K562 (cell line): ENCODE results near the gene MAP3K14. TPM values are rescaled to one million over a fixed set of nuclear protein-coding genes. Genes with fewer than 3 reads are reported as not detected.
A peak's percentile ranks its signal among the peaks of the same experiment; 100 is the strongest.

Source experiments
- ARID1B ChIP-seq: fragments of 450-650 bp; IDR thresholded peaks from 2 replicates; pipeline ENCODE4 v1.6.1; 2016; ENCODE audit warnings: antibody characterized with exemption, mild to moderate bottlenecking, inconsistent platforms
- CBFA2T3 ChIP-seq: fragments of 450-650 bp; IDR thresholded peaks from 2 replicates; pipeline ENCODE4 v1.6.1; 2017
- HMBOX1 ChIP-seq: sonication (generic); IDR thresholded peaks from 2 replicates; pipeline ENCODE4 v1.6.1; 2016
- KDM4B ChIP-seq, 2 experiments: fragments of 450-650 bp in 1 of 2; sonication (generic) in 1 of 2; IDR thresholded peaks; 2 replicates each; pipeline ENCODE4 v1.6.1; 2016 to 2017; ENCODE audit warnings: borderline replicate concordance in 2 of 2, antibody characterized with exemption in 1 of 2, low read depth in 1 of 2, mild to moderate bottlenecking in 1 of 2
- MTA1 ChIP-seq: fragments of 450-650 bp; IDR thresholded peaks from 2 replicates; pipeline ENCODE4 v1.6.1; 2017; ENCODE audit warnings: borderline replicate concordance
- NCOA1 ChIP-seq: fragments of 450-650 bp; IDR thresholded peaks from 2 replicates; pipeline ENCODE4 v1.6.1; 2016; ENCODE audit warnings: low read depth
- PTBP1 ChIP-seq: fragments of 200-400 bp; formaldehyde crosslinking; IDR thresholded peaks from 2 replicates; pipeline ENCODE4 v1.6.1; 2017; ENCODE audit warnings: low read depth, low read length
- RAD21 ChIP-seq, 2 experiments: fragments of 250-450 bp in 1 of 2; fragments of 450-650 bp in 1 of 2; sonication (Bioruptor Pico) in 1 of 2; formaldehyde crosslinking in 1 of 2; IDR thresholded peaks in 1 of 2; conservative IDR thresholded peaks in 1 of 2; 2 replicates each; pipeline versions ENCODE4 v1.4.0 to v1.8.0; 2020 to 2022; ENCODE audit warnings: mild to moderate bottlenecking in 2 of 2, moderate library complexity in 1 of 2
- REST ChIP-seq, 2 experiments: fragments of 450-650 bp; formaldehyde crosslinking in 1 of 2; IDR thresholded peaks; 2 replicates each; pipeline versions ENCODE4 v1.4.0 to v1.6.1; 2014 to 2020; ENCODE audit warnings: mild to moderate bottlenecking in 2 of 2, borderline replicate concordance in 1 of 2, low read depth in 1 of 2
- RNF2 ChIP-seq: sonication (generic); IDR thresholded peaks from 2 replicates; pipeline ENCODE4 v1.6.1; 2016
- SMAD4 ChIP-seq: fragments of 250-450 bp; sonication (Bioruptor Pico); conservative IDR thresholded peaks from 2 replicates; pipeline ENCODE4 v1.8.0; 2021; ENCODE audit warnings: inconsistent platforms, mild to moderate bottlenecking, moderate library complexity
- STAG1 ChIP-seq: sonication (generic); formaldehyde crosslinking; IDR thresholded peaks from 2 replicates; pipeline ENCODE4 v1.5.0; 2020; ENCODE audit warnings: missing genetic modification reagents, borderline replicate concordance
- TCF7 ChIP-seq: sonication (generic); IDR thresholded peaks from 2 replicates; pipeline ENCODE4 v1.6.1; 2016; ENCODE audit warnings: antibody characterized with exemption, borderline replicate concordance
- ZBTB33 ChIP-seq: sonication (generic); formaldehyde crosslinking; IDR thresholded peaks from 2 replicates; pipeline ENCODE4 v1.8.1; 2023; ENCODE audit warnings: mild to moderate bottlenecking, missing genetic modification reagents
- ZNF24 ChIP-seq: fragments of 450-650 bp; IDR thresholded peaks from 2 replicates; pipeline ENCODE4 v1.6.1; 2016
- polyA plus RNA-seq, 8 experiments: library from polyadenylated mRNA; depleted of rRNA in 4 of 8; stranded (reverse) in 5 of 8; unstranded in 3 of 8; fragments of >200 nt; fragmentation: Nextera tagmentation in 2 of 8; fragmentation: Illumina TruSeq in 1 of 8; extraction: Ambion mirVana in 2 of 8; extraction: Trizol in 1 of 8; gene quantifications; 2 replicates each; pipeline versions ENCODE4 v1.2.1 to v1.2.3, GENCODE V29; 2011 to 2014; ENCODE audit warnings: inconsistent platforms in 1 of 8, missing spikeins in 1 of 8
- total RNA-seq, 7 experiments: library from RNA; depleted of rRNA in 6 of 7; stranded (reverse); fragments of >200 nt in 6 of 7; fragmentation: Illumina TruSeq in 2 of 7; extraction: Trizol in 2 of 7; gene quantifications; 2 replicates each; pipeline versions ENCODE4 v1.2.1 to v1.2.3, GENCODE V29; 2011 to 2021; ENCODE audit warnings: low replicate concordance in 1 of 7

The MAP3K14 gene
- total and polyA plus RNA-seq, 9 of the 15 experiments (the other 6 are each of a cell fraction or from before 2014, with no cell fraction given) = 0.45 to 8.7 (median 3.2) TPM

- TF ChIP-seq REST (IDR thresholded peaks at IDR 0.05; ENCODE audit: borderline replicate concordance) (peak; percentile 94), REST (CRISPR knock-in tag; IDR thresholded peaks at IDR 0.05; ENCODE audit: low read depth) (no peak), RNF2 (0 out of 2 replicates have a peak, but pooled peaks have one; percentile 26), STAG1 (CRISPR knock-in tag) (peak; percentile 81; the same call in 1 of the 2 replicates), SMAD4 (CRISPR knock-in tag) (peak; percentile 67), ZBTB33 (no peak), HMBOX1 (peak; percentile 89), RAD21 (CRISPR knock-in tag; conservative IDR thresholded peaks at IDR 0.05 in 1 of 2, IDR thresholded peaks at IDR 0.05 in 1 of 2) (peak; percentile 95 to 98), PTBP1 (no peak), NCOA1 (0 out of 2 replicates have a peak, but pooled peaks have one; percentile 24), MTA1 (peak; percentile 75; the same call in 1 of the 2 replicates), ZNF24 (peak; percentile 9; the same call in 1 of the 2 replicates), ARID1B (peak; percentile 73), KDM4B (IDR thresholded peaks at IDR 0.05; ENCODE audit: borderline replicate concordance in 2 of 2, low read depth in 1 of 2) (no peak), TCF7 (peak; percentile 54; the same call in 1 of the 2 replicates), CBFA2T3 (peak; percentile 72)
Measured at GRCh38 chr17:45277216-45277849, 39.5 kb downstream of the MAP3K14 start (continued).
